ENCODE results near the gene DDX52.
A peak's percentile ranks its signal among the peaks of the same experiment; 100 is the strongest.
"Not testable (repeated sequence)": the region's sequence is repeated elsewhere in the genome, so short reads cannot be mapped to it uniquely, and the experiment has no call there.

Gene DDX52

DNA sequence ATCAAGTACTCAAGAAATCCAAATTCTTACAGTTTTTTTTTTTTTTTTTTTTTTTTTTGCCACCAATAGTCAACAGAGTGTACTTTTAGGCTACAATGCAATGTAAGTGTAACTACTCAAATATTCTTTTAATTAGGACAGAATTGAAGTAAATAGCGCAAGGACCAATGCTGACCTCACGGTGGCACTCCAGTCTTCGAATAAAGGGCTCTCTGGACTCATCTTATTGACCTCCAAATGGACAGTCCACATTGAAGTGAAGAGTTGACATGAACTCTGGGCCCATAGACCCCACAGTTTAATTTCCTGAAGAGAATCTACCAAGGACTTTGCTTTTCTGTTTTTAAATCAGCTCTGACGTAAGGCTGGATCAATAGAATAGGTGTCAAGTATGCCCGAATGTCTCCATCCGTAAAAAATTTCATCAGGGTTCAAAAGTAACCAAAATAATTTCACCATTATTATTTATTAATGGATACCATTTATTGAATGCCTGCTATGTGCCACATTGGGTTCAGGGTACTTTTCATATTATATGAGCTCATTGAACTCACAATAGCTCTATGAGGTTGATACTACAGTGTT is 7.3 kb upstream of the DDX52 start:
- no peak for DNase-seq

DNA sequence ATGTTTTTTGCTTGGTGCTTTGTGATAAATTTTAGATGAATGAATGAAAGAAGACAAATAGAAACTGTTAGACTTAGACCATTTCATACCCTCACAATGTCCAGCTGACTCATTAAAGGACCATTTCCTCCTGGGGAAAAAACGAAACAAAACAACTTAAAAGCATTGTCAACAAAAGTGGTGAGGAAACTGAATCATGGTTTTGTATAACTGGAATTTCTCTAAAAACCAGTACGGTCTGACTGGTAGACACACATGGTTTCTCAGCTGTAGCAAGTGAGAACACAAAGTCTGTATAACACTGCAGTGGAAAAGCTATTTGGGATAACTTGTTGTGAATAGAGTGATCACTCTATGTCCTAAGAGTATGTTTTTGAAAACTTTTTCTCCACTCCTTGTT is 5.3 kb upstream of the DDX52 start:
- DNase-seq: no peak

DNA sequence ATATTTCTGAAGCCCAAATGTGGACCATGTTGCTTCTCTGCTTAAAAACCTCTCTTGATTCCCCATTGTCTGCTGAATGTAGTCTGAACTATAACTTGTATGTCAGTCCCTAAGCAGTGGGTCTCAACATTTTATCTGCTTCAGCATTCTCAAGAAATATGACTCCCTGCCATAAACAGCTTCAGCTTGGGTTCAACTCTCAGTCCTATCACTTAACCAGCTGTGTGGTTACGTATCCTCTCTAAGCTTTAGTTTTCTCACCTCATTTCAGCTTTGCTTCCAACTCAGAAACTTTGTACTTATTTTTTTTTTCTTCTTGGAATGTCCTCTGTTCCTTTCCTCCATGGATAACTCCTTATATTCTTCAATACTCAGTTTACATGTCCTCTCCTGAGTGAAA is 4.6 kb upstream of the DDX52 start:
- no peak for DNase-seq

DNA sequence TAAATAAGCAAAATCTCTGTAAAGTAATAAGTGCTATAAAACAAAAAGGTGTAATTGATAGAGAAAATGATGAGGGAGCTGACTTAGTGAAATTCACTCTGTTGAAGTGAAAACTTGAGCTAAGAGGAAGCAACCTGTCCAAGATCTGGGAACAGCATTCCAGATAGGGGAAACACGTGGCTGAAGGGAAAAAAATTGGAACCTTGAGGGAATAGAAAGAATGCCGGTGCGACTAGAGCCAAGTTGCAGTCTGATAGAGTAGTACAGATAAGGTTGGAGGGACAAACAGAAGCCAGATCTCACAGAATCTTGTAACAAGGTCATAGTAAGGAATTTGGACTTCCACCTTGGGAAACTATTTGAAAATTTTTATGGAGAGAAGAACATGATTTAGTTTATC is 623 bp upstream of the DDX52 start:
- DNase-seq: no peak

DNA sequence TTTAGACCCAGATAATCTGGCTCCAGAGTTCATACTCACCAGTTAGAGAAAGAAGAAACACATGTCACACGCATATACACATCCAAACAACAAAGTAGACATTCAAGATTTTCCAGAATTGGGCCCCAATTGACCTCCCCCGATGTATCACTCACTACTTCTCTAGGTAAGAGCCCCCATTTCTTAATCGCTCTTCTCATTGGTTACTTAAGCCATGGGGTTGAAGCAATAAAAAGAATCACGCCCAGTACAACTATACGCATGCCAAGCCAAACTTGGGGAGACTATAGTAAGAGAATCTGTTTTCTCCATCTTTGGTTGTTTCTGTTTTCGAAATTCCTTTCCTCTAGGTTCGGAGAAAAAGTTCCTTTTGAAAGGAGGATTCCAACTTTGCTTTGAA is 565 bp downstream of the DDX52 start:
- no peak for DNase-seq

DNA sequence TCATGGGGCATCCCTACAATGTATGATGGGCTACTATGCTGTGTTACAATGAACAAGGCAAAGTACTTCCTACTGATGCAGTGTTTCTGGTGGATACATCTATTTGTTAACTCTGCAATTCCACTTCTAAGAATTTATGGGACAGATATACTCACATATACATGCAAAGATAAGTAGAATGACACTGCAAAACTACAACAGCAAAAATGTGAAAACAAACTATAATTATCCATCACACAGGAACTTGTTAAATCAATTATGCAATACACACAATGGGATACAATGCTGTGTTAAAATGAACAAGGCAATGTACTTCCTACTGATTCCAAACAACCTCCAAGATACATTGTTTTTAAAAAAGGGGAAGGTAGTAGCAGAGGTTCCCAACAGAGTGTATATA is 3.2 kb downstream of the DDX52 start:
- no peak for DNase-seq

DNA sequence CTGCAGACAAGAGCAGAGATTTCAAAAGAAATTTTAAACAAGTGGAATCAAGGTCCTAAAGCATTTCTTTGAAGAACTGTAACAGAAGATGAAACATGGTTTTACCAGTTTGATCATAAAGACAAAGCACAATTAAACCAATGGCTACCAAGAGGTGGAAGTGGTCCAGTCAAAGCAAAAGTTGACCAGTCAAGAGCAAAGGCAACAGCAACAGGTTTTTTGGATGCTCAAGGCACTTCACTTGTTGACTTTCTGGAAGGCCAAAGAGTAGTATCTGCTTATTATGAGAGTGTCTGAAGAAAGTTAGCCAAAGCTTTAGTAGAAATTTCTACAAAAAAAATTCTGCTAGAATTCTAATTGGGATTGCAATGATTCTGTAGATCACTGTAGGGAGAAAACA is 5.3 kb downstream of the DDX52 start:
- no peak for DNase-seq

DNA sequence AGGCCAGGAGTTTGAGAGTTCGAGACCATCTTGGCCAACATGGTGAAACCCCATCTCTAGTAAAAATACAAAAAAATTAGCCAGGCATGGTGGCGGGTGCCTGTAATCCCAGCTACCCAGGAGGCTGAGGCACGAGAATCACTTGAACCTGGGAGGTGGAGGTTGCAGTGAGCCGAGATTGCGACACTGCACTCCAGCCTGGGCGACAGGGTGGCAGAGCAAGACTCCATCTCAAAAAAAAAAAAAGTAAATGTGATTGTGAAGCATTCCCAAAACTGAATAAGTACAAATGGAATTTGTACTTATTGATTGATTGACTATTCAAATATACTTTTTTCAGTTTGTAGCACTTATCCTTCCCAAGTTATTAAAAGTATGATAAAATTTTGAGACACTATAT is 26.8 kb downstream of the DDX52 start:
- not testable (repeated sequence) for DNase-seq

DNA sequence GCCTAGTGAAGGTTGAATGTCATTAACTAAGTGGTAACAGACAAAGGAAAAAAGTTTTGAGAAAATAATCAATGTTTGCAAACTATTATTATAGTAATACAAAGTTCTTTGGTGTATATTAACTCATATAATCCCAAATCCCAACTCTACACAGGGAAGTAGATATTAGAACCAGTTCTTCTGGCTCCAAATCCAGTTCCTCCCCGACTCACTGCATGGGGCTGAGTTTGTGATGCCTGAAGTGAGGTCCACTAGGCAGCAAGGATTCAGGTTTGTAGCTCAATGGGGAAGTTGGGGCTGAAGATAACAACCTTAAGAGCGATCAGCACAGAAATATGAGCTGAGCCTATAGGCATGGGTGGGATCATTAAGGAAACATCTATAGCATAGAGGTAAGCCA is 28.4 kb downstream of the DDX52 start:
- DNase-seq: no peak

DNA sequence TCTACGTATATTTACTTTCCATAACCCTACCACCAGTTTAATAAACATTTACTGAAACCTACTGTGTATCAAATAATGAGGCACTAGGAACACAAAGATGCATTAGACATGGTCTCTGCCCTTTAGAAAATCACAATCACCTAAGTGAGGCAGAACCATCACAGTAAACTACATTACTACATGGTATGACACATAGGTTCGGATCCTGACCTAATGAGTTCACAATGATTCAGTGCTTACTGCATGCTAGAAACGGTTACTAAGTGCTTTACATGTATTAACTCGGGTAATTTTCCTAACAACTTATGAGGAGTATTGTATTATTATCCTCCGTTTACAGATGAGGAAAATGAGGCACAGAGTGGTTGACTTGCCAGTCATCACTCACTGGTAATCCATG is 28.9 kb downstream of the DDX52 start:
- no peak for DNase-seq

DNA sequence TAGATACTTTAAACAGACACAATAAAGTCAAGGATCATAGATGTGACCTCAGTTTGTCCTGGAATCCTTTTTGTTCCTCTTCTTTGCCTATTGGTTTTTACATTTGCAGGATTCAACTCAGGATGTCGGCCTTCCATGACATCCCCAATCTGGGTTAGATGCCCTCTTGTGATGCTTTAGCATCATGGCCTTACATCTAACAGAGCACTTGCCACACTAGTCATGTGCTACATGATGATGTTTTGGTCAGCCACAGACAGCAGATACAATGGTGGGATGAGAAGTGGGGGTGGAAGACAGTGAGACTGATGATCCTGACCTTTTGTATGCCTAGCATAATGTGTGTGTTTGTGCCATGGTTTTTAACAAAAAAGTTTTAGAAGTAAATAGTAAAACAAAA is 32.3 kb downstream of the DDX52 start:
- DNase-seq: no peak

DNA sequence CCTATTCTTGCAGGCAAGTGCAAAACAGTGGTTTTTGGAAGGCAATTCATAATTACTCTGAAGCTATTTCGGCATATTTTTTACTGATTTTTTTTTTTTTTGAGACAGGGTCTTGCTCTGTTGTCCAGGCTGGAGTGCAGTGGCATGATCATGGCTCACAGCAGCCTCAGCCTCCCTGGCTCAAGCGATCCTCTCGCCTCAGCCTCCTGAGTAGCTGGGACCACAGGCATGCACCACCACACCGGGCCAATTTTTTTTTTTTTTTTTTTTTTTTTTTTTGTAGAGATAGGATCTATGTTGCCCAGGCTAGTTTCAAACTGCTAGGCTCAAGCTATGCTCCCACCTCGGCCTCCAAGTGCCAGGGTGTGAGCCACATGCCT is 33.2 kb downstream of the DDX52 start:
- DNase-seq: not testable (repeated sequence)

DNA sequence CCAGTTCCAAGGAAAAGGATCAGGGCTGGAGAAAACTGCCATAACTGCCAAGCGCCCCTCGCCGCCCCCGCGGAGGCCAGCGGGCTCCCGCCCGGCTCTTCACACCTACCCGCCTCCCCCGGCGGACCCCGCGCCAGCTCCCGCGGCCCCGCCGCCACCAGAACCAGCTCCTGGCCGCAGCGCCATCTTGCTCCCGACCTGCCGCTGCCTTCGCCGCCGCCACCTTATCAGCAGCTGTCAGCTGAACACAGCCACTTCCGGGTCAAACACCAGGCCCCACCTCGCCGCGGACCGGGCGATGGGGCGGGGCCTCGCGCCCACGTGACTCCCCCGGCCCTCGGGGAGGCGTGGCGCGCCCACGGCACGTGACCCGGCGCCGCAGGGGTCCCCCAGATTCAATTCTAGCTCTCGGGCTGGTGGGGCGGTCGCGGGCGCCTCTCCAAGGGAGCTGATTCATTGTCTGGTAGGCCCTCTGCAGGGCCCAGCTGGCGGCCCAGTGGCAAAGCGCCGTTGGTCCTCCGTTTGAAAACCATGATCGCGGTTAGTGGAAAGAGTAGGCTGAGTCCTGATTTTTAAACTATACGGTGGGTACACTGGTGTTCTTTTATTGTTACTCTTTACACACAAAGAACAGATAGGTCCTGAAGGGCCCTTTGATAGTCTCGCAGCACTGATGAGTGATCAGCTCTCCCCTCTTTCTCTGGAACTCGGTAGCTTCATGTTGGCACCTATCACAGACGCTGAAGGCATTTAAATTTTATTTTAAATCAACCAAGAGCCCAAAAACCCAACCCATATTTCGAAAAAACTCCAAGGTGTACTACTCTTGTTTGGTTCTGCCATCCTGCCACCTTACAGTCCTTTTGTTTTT is 33.8 kb downstream of the DDX52 start, which contains the start of gene SYNRG:
TSS of gene SYNRG (minus strand) at position 249 of the 871 bp plus-strand sequence. CDS start at position 186, 63 bp downstream.
- peak; percentile 94 for DNase-seq

DNA sequence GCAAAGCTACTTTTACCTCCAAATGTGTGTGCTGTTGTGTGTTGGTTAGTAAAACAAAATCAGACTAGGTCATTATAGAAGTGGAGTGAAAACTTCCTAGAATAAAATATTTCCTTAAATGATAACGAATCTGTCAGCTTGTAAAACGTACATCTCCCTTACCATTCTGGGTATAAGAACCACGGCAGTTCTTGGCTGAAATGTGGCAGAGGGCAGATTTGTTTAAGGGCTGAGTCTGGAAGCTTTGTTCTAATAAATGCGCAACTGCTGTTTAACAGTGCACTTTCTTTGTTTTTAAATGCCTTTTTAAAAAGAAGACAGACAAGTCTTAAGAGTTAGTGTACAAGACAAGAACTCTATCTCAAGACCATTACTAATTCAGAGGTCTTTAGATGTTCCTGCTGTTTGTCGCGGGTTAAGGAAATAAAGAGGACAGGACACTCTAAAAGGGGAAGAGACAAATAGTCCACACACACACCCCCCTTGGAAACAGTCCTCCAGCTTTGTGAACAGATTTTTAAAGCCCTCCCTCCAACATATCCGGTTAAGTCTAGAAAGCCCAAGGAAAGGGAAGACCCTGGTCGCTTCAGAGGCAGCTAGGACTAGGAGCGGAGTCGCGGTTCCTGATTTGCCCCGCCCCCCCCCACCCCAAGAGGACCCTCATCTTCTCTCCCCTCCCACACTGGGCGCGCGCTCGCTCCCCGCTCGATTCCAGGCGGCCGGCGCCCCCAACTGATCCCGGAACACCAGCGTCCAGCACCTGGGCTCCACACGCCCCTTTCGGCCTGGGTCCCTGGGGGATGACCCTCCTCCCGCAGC is 34.7 kb downstream of the DDX52 start:
- DNase-seq: no peak

DNA sequence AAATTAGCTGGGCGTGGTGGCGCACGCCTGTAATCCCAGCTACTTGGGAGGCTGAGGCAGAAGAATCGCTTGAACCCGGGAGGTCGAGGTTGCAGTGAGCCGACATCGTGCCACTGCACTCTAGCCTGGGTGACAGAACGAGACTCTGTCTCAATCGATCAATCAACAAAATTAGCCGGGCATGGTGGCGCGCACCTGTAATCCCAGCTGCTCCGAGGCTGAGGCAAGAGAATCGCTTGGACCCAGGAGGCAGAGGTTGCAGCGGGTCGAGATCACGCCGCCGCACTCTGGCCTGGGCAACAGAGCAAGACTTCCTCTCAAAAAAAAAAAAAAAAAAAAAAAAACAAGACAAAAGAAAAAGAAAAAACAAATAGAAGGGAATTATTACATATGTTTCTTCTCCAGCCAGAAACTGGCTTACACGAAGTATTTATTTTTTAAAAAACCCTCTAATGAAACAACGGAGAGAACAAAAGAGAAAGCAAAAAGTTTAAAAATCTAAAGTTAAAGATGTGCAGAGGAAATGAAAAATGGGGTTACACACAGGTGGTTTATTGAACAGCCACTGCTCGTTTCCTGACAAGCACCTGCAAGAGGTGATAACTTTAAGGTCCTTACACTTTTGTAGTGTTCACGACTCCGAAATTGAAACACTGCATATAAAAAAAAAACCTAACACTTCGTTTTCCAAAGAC is 35.5 kb downstream of the DDX52 start:
- peak; percentile 8 for DNase-seq

DNA sequence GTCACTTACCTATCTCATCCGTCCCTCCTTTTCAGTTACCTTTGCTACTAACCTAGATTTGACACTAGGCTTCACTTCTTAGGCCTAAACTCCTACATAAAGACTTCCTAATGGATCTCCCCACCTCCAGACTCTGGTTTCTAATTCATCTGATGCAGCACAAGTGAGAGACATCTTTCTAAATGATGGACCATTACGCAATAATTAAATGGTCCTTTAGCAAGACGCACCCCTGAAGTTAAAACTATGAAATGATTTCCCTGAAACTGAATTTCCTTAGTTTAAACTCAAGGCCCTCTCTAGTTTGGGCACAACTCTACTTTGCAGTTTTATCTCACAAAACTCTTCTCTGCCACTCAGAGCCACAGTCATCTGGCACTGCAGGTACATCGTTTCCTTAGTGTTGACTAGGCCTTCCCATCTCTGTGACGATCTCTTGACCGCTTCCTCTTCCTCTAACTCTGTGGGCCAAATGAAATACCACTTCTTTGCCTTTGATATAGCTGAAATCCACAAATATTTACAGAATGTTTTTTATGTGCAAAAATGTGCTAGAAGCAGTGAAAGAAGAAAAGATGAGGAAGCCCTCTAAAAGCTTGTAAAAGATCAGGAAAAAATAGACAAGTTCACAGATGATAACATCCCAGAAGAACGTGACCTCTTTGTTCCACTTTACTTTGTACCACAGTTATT is 37.3 kb downstream of the DDX52 start:
- DNase-seq: peak; percentile 18

DNA sequence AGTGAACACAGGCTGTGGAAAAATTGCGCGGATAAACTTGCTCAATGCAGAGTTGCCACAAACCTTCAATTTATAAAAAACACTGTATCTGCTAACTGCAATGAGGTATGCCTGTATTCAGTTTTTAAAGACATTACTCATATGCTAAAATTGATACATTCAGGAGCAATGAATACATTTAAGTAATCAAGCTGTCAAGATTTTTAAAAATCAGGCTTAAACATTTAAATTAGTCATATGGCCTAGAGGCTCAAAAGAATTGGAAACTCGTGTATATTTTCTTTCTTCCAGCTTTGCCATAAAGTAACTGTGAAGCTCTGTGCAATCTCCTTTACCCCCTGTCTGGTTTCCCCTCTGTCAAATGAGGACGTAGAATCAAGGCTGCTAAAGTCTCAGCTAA is 38.2 kb downstream of the DDX52 start:
- DNase-seq: no peak

DNA sequence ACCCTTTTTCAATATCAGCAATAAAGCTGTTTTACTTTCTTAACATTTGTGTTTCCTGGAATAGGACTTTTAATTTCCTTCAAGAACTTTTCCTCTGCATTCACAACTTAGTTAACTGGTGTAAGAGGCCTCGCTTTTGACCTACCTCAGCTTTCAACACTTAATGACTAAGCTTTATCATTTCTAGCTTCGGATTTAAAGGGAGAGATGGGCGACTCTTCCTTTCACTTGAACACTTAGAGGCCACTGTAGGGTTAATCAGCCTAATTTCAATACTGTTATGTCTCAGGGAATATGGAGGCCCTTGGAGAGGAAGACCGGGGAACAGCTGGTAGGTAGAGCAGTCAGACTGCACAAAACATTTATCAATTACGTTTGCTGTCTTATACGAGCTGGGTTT is 38.7 kb downstream of the DDX52 start:
- no peak for DNase-seq

DNA sequence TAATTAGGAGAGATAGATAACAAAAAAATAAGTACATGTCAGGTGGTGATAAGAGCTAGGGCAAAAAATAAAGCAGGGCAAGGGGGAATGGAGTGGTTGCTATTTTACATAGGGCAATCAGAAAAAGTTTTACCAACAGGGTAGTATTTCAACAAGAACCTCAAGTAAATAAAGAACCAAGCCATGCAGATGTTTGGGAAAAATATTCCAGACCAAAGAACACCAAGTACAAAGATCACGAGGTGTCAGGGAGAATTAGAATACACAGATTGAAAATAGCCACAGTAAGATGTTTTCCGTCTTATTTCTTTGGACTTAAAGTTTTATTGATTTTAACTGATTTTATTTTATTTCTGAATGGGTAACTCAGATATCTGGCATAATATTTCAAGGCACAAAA is 45.1 kb downstream of the DDX52 start:
- no peak for DNase-seq

DNA sequence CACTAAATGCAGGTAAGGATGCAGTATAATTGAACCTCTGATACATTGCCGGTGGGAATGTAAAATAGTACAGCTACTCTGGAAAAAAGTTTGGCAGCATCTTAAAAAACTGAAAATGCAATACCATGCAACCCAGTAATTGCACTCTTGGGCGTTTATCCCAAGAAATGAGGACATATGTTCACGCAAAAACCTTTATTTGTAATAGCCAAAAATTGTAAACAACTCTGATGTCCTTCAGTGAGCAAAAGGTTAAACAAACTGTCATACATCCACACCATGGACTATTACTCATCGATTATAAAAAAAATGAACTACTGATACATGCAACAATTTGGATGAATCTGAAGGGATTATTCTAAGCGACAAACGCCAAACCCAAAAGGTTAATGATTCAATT is 51.0 kb downstream of the DDX52 start:
- DNase-seq: no peak

DNA sequence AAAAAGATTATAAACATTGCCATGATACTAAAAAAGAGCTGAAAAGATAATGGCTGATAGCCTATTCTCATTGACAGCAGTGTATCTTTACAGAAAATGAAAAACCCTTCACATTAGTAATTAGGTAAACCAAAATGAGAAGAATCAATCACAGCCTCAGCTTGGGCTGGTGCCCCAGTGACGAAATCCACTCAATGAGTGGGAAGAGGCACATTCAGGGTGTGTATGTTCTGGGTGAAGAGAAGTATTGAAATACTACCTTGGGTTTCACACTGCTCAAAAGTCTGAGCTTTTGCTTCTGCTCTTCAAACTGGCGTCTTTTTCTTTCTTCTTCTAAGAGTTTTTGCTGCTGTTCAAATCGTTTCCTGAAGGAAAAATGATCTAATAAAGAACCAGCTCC is 58.2 kb downstream of the DDX52 start:
- no peak for DNase-seq

DNA sequence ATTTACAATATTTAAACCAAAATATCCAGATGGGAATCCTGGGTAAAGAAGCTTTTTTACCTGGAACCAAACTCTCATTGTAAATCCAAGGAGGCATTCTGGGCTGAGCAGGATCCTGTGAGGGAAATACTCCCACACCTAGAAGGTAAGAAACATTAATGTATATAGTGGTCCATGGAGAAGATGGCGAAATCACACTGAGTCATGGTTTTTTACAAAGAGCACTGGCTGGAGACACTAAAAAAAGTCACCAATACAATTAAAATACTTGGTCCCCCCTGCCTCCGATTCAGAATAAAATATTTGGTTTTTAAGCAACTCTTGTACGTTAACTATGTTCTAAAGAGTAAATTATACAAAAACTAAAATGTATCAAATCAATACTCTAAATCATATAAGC is 67.0 kb downstream of the DDX52 start:
- no peak for DNase-seq

DNA sequence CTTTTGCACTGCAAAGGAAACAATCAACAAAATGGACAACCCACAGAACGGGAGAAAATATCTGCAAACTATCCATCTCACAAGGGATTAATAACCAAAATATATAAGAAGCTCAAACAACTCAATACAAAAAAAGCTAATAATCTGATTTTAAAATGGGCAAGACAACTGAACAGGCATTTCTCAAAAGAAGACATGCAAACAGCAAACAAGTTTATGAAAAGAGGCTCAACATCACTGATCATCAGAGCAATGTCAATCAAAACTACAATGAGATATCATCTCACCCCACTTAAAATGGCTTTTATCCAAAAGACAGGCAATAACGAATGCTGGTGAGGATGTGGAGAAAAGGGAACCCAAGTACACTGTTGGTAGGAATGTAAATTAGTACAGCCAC is 68.8 kb downstream of the DDX52 start:
- DNase-seq: no peak
